Measurements from ENCODE around the gene KBTBD4.
"Not testable (repeated sequence)": the region's sequence is repeated elsewhere in the genome, so short reads cannot be mapped to it uniquely, and the experiment has no call there.

The KBTBD4 gene

DNA sequence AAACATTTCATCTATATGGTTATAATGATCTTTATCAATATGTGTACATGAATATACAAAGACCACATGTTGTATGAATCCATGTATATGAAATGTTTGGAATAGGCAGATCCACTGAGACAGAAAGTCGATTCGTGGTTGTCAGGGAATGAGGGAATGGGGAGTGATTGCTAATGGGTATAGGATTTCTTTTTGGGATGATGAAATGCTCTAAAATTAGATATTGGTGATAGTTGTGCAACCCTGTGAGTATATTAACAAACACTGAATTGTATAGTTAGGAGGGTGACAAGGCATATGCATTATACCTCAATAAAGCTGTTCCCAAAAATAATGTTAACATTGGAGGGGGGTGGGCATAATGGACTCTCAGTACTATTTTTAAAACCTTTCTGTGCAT lies 18.3 kb downstream of the KBTBD4 start:
- DNase-seq (ENCODE audit: low read depth in 3 of 3): no peak

DNA sequence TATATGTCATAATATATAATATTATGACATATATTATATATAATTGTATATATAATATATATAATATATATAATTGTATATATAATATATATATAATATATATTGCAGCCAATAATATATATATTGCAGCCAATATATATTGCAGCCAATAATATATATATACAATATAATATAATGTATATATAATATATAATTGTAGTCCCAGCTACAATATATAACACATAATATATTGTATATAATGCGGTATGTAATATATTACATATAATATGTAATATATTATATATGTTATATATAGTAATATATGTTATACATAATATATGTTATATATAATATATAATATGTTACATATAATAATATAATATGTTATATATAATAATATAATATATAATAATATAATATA lies 20.1 kb downstream of the KBTBD4 start:
- no peak for DNase-seq (ENCODE audit: low read depth in 3 of 3)

DNA sequence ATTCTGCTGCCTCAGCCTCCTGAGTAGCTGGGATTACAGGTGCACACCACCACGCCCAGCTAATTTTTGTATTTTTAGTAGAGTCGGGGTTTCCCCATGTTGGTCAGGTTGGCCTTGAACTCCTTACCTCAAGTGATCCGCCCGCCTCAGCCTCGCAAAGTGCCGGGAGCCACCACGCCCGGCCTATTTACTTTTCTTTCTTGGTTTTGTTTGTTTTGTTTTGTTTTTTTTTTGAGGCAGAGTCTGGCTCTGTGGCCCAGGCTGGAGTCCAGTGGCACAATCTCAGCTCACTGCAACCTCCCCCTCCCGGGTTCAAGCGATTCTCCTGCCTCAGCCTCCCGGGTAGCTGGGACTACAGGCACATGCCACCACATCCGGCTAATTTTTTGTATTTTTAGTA lies 21.8 kb downstream of the KBTBD4 start:
- DNase-seq (ENCODE audit: low read depth in 3 of 3): not testable (repeated sequence)

DNA sequence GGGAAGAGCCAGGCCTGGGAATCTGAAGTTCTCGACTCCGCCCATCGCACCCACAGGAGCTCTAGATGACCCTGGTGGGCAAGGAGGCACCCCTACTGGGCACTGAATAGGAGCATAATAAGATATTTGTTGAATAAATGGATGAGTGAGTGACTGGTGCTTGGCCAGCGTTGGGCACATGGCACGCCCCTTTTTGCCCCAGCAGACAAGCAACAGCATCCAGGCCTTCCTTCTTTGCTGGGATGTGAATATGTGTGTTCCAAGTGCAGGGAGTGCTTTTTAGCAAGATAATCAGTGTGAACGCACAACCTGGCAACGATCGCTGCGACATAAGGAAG lies 25.4 kb downstream of the KBTBD4 start:
- DNase-seq (ENCODE audit: low read depth in 3 of 3): no peak

DNA sequence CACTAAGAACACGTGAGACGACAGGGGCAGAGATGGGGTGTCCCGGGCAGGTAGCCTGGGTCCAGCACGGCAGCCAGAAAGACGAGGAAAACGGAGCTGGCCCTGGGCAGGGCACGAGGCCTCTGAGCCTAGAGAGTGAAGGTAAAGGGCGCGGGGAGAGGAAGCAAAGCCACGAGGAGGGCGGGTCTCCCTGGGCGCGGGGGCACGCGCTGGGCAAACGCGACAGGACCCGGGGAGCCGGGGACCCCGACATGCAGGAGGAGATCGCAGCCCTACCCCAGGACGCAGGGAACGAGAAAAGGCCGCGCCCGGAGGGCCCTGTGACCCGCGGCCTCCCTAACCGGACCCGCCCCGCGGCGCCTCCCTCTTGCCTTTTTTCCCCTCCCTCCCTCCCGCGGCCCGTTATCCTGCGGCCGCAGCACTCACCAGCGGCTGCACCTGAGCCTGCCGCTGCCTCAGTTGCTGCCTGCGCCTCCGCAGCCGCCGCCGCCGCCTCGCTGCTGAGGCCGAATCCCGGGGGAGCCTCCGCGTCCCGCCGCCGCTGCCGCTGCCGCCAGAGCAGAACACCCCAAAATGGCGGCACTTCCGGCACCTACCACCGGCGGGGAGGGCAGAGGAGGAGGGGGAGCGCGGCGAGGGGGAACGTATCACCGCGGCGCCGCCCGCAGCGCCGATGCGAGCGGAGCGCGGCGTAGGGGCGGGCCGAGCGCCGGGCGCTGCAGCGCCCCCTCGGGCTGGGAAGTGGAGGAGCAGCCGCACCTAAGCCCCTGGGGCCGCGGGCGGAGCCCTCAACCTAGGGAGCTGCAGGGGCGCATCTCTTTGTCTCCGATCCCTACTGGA lies 26.0 kb downstream of the KBTBD4 start, which contains the start of gene CELF1:
CELF1 (minus strand) TSS at position 567 of the 840 bp plus-strand sequence. CDS start 53,609 bp downstream, outside the sequence.
- peak; percentile 86 to 90 (median 88) for DNase-seq (ENCODE audit: low read depth in 3 of 3)

DNA sequence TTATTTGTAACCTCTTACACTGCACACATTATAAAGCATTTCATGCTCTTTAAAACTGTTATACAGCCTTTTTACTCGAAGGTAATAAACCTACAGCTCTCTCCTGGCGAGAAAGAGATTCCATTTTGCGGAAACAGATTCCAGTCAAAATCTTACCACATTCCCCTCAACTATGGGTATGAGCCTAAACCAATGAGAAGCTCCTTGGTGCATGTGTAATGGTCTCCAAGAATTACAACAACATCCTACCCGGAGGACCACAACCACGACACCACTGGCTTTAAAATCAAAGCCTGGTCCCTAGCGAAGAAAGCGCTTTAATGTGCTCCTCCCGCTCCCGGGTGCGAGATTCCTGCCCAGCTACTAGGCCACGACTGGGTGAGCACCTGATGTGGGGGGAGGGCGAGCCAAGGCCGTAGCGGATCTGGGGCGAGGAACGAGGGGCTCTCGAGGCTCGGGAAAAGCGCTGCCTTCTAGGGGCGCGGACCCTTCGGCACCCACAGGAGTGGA lies 26.7 kb downstream of the KBTBD4 start:
- peak in 1 of 3 donors; percentile 18 for DNase-seq (ENCODE audit: low read depth in 3 of 3)

DNA sequence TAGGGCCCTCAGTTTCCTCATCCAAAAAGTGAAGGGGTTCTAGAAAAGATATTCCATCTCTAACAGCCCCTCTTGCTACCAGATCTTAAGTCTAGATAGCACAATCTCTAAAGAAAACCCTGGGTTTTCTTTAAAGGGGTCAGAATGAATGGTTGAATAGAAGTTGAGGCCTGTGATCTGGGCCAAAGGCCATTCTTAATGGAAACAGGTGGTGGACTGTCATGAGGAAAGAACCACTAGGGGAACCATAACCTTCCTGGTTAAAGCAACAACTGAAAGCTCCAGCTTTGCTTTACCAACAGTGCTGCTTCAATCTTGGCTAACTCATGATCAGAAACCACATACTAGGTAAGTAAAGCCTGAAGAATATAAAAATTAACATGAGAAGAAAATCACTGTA lies 27.7 kb downstream of the KBTBD4 start:
- no peak for DNase-seq (ENCODE audit: low read depth in 3 of 3)

DNA sequence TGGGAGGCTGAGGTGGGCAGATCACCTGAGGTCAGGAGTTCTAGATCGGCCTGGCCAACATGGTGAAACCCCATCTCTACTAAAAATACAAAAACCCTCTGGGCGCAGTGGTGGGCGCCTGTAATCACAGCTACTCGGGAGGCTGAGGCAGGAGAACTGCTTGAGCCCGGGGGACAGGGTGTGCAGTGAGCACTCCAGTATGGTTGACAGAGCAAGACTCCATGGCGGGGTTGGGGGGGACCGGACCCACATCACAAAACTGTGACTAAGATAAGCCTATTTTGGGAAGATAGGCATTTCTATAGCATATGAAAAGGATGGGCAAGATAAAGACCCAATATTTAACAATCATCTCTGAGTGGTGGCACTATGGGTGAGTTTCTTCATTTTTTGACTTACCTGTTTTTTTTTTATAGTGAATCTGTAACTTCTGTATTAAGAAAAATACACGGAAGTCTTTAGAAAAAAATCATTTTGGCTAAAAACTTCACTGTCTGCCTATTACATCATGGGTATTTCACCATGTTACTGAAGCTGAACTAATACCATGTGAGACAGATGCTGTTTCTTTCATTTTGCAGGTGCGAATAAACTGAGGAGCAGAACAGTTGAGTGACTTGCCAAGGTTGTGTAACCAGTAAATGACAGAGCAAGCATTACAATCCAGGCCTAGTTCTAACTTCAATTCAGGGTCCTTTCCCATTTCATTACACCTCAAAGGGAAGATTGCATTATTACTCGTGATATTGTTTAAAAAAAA lies 28.3 kb downstream of the KBTBD4 start:
- DNase-seq (ENCODE audit: low read depth in 3 of 3): no peak

DNA sequence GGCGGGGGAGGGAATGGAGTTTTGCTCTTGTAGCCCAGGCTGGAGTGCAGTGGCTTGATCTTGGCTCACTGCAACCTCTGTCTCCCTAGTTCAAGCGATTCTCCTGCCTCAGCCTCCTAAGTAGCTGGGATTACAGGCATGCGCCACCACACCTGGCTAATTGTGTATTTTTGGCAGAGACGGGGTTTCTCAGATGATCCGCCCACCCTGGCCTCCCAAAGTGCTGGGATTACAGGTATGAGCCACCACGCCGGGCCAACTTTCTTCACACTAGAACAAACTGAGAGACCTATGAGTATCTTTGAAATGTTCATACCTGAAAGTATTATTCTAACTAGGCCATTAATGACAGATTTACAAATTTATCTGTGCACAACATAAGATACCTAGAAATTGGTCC lies 32.5 kb downstream of the KBTBD4 start:
- DNase-seq (ENCODE audit: low read depth in 3 of 3): not testable (repeated sequence)

DNA sequence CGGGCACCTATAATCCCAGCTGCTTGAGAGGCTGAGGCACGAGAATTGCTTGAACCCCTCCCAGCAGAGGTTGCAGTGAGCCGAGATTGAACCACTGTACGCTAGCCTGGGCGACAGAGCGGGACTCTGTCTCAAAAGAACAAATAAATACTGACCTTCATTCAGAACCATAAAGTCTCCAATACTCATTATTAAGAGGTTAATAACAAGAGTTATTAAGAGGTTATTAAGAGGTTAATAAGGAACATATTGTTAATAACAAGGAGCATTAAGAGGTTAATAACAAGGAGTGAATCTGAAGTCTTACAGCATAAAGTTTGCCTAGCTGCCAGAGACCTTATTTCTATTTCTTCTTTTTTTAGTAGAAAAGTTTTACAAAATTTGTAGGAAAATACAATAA lies 33.5 kb downstream of the KBTBD4 start:
- no peak for DNase-seq (ENCODE audit: low read depth in 3 of 3)

DNA sequence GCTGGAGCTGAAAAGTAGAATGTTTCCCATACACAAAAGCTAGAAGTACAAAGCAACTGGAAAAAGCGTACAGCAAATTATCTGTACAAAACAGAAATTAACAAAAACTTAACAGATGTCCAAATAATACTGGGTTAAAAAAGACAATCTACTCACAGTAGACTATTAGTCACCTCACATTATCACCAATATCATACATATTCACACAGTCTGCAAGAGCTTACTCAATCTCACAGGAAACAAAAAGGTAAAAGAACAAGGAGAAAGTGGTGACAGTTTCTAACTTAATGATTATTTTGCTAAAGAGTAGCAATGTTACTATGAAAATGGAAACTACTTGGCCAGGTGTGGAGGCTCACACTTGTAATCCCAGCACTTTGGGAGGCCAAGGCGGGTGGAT lies 37.7 kb downstream of the KBTBD4 start:
- no peak for DNase-seq (ENCODE audit: low read depth in 3 of 3)

DNA sequence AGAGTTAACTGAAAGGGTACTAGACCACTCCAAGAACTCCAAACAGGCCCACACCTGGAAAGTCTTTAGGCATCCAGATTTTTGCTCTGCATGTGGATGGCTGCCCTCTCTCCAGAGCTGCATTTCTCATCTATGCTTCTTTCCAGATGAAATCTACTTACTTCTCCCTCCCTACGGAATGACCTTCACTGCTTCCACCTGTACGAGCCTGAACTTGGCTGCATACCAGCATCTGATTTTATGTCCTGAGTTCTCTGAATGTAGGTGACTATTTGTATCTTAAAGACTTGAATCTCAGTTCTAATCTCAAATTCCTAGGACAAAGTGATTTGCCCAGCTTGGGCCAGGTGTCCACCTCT lies 39.1 kb downstream of the KBTBD4 start:
- DNase-seq (ENCODE audit: low read depth in 3 of 3): no peak

DNA sequence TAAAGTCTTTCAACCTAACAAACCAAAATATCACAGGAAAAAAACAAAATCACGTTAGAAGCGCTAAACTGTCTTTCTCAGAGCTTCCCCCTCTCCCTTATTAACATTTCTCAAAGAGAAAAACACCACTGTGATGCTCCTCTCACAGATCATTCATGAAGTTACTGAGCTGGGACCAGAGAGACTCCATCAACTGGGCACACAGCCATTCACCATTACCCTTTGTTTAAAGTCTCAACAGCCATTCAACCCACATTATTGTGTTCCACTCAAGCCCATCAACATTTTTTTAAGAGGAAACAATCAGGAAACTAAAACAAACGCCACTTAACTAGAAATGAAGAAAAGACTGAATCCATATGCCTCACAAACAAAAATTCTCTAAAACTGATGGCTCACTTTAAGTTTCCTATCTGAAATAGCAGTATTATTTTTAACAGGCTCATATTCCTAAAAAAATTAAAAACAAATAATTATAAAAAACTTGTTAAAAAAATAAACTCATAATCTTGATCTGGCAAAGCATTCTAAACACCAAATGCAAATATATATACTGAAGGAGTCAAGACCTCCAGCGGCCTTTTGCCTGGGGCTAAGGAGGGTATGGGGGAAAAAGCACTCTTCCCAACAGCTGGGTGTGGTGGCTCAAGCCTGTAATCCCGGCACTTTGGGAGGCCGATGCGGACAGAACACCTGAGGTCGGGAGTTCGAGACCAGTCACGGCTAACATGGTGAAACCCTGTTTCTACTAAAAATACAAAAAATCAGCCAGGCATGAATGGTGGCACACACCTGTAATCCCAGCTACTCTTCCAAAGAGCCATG lies 39.8 kb downstream of the KBTBD4 start:
- no peak for DNase-seq (ENCODE audit: low read depth in 3 of 3)

DNA sequence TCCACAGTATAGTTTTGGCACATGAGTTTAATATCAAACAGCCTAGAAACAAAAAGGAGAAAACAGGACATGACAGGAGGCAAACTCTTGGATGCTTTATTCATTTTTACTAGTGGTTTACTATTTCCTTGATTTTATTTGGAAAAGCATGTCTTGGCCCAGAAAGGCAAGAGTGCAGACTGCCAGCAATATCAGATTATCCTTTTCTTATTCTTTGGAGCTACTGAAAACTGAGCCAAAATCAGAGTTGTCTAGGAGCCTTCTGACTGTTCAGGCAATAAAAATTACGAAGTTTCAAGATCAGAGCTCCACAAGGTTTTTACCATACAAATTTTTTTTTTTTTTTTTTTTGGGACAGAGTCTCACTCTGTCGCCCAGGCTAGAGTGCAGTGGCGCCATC lies 41.9 kb downstream of the KBTBD4 start:
- DNase-seq (ENCODE audit: low read depth in 3 of 3): no peak

DNA sequence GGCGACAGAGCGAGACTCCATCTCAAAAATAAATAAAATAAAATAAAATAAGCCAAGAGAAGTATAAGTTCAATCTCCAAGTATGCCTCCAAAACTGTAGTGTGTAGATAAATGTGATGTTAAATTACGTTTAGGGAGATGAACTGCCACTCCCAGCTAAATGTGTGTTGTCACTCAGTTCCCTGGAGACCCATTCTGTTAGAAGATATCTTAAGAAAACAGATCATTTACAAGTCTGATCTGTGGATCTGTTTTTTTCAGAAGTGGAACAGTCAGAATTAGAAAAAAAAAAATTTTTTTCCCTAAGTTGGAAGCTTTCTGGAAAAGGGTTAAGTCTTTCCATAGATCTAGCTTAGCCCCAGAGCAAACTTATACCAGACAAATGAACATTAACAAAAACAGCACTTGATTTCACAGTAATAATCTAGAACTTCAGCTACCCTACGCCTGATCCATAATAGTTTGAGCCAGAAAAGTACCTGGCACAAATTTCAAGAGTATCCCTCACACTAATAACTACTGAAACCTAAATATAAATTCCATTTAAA lies 44.0 kb downstream of the KBTBD4 start:
- no peak for DNase-seq (ENCODE audit: low read depth in 3 of 3)

DNA sequence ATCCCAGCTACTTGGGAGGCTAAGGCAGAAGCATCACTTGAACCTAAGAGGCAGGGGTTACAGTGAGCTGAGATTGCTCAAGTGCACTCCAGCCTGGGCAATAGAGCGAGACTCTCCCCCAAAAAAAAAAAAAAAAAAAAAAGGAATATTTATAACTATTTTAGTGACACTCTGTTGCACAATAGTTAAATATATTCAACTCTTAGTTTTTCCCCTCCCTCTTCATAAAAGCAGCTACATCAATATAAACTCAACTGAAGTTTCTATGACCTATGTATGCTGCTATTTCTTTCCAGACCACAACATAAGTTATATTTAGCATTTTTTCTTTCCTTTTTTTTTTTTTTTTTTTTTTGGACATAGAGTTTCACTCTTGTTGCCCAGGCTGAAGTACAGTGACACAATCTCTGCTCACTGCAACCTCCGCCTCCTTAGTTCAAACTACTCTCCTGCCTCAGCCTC lies 45.0 kb downstream of the KBTBD4 start:
- no peak for DNase-seq (ENCODE audit: low read depth in 3 of 3)

DNA sequence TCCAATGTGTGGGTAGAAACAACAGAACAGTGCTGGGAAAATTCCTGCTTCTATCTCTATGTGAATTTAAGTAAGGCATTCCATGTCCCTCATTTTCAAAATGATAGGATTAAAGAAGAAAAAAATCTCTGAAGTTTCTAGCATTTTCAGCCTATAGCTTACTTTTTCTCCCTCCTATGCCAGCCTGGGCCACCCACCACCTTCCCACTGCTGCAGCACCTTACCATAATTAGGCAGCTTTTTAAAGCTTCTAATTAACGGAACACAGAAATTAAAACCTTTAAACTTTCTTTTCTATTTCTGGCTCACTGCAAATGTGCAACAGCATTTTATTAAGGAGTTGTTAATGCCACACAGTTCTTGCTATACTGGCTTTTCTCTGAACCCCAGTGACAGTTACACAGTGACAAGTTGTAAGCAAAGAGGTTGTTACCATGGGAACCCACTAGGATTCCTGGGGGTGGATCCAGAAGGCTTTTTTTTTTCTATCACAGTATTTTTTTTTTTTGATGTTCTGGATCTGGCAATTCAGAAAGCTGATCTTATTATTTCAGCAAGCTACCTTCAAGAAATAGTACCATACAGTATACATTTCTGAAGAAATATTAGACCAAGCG lies 46.1 kb downstream of the KBTBD4 start:
- DNase-seq (ENCODE audit: low read depth in 3 of 3): no peak

DNA sequence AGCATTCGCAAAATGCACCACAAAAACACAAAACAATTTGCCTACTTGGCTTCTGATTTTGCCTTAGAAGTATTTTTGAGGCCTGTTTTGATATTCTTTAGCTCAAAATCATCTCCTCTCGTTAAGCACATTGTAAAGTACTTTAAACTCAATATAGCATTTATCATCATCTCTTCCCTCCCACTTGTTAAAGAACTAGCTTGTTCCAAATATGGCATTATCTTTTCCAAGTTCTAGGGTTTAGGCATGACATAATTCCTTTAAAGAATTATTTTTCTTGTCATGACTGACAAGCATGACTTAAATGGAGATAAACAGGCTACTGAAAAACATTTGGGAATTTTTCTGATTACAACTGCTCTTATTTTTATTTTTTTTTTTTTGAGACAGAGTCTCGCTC lies 47.1 kb downstream of the KBTBD4 start:
- no peak for DNase-seq (ENCODE audit: low read depth in 3 of 3)

DNA sequence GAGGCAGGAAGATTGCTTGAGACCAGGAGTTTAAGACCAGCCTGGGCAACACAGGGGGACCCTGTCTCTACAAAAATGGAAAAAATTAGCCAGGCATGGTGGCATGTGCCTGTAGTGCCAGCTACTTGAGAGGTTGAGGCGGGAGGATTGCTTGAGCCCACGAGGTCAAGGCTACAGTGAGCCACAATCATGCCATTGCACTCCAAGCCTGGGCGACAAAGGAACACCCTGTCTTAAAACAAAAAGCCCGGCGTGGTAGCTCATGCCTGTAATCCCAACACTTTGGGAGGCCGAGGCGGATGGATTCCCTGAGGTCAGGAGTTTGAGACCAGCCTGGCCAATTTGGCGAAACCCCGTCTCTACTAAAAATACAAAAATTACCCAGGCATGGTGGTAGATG lies 48.0 kb downstream of the KBTBD4 start:
- not testable (repeated sequence) for DNase-seq (ENCODE audit: low read depth in 3 of 3)

DNA sequence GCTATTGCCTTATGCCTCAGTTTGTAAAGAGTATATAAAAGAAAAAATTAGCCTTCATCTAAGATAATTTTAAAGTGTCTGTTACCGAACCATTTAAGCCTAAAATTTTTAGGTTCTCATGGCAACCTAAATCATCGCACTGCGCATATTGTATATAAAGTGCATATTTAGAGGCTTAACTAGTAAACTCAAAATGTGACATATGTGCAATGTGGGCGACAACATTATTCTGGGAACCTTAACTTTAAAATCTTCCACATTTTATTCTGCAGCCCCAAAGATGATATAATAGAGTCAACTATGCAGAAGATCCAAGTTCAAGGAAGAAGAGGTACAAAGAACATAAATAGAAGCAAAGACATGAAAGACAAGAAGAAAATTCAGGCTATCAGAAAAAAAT lies 48.8 kb downstream of the KBTBD4 start:
- DNase-seq (ENCODE audit: low read depth in 3 of 3): no peak

DNA sequence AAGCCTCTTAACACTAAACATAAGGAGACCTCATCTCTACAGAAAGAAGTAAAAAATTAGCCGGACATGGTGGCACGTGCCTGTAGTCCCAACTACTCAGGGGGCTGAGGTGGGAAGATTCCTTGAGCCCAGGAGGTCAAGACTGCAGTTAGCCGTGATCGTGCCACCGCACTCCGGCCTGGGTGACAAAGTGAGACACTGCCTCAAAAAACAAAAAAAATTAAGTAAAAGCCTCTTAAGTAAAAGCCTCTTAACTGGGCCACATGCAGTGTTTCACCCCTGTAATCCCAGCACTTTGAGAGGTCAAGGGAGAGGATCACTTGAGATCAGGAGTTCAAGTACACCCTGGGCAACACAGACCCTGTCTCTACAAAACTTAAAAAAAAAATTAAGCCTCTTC lies 51.6 kb downstream of the KBTBD4 start:
- DNase-seq (ENCODE audit: low read depth in 3 of 3): no peak
